BLaER1 treated with 17β-estradiol and CSF1 and Interleukin-3, amounts not matched to agents 10 nM and 100 nM (cell line): ENCODE results near the gene HP1BP3.
"Not testable (repeated sequence)": the region's sequence is repeated elsewhere in the genome, so short reads cannot be mapped to it uniquely, and the experiment has no call there.

ENCODE experiments used
- H3K27ac ChIP-seq, 11 experiments: shearing (Covaris generic); formaldehyde crosslinking; 2 replicates each; pipeline ENCODE4 v1.8.1; 2022
- H3K27me3 ChIP-seq, 11 experiments: shearing (Covaris generic); formaldehyde crosslinking; 2 replicates each; pipeline ENCODE4 v1.8.1; 2022
- H3K36me3 ChIP-seq, 11 experiments: shearing (Covaris generic); formaldehyde crosslinking; 2 replicates each; pipeline ENCODE4 v1.8.1; 2022
- H3K4me1 ChIP-seq, 10 experiments: shearing (Covaris generic); formaldehyde crosslinking; 2 replicates each; pipeline ENCODE4 v1.8.1; 2022
- H3K4me2 ChIP-seq, 11 experiments: shearing (Covaris generic); formaldehyde crosslinking; 2 replicates each; pipeline ENCODE4 v1.8.1; 2022
- H3K4me3 ChIP-seq, 10 experiments: shearing (Covaris generic); formaldehyde crosslinking; 2 replicates each; pipeline ENCODE4 v1.8.1; 2022
- H3K9ac ChIP-seq, 11 experiments: shearing (Covaris generic); formaldehyde crosslinking; 2 replicates each; pipeline ENCODE4 v1.8.1; 2022
- H3K9me3 ChIP-seq, 11 experiments: shearing (Covaris generic); formaldehyde crosslinking; replicated peaks in 1 of 11; 2 replicates each; pipeline ENCODE4 v1.8.1; 2022
- H4K20me1 ChIP-seq, 11 experiments: shearing (Covaris generic); formaldehyde crosslinking; 2 replicates each; pipeline ENCODE4 v1.8.1; 2022
- Cebpa-rat ChIP-seq, 11 experiments: shearing (Covaris generic); IDR thresholded peaks; 2 replicates each; pipeline ENCODE4 v1.8.1; 2022

HP1BP3 gene

GRCh38 chr1:20719871-20720620, 67.1 kb downstream of the HP1BP3 start:
- no peaks in the 10 kb centered on the region for H3K9me3 ChIP-seq
- H3K9ac ChIP-seq, result no peak overlapping the region
- peaks cover 31 to 50% (median 40%) of the 10 kb centered on the region in 11 experiments for H3K27me3 ChIP-seq
- H3K4me1 ChIP-seq, result peaks cover 0 to 15% (median 8%) of the 10 kb centered on the region in 10 experiments; a peak in 13 of 20 replicates
- no peak overlapping the region for H3K4me3 ChIP-seq
- H4K20me1 ChIP-seq, result peaks cover 0 to 67% (median 0%) of the 10 kb centered on the region in 11 experiments; a peak in 6 of 22 replicates
- no peak for TF ChIP-seq Cebpa-rat (IDR thresholded peaks at IDR 0.05)
- no peaks in the 10 kb centered on the region for H3K36me3 ChIP-seq
- no peak overlapping the region for H3K4me2 ChIP-seq
- no peak overlapping the region for H3K27ac ChIP-seq

- H3K4me2 ChIP-seq, result no peak overlapping the region
- H3K9ac ChIP-seq, result no peak overlapping the region
- peaks cover 31 to 50% (median 40%) of the 10 kb centered on the region in 11 experiments for H3K27me3 ChIP-seq
- H3K4me3 ChIP-seq, result no peak overlapping the region
- H3K9me3 ChIP-seq, result no peaks in the 10 kb centered on the region
- H4K20me1 ChIP-seq, result peaks cover 0 to 61% (median 0%) of the 10 kb centered on the region in 11 experiments; a peak in 6 of 22 replicates
- no peak for TF ChIP-seq Cebpa-rat (IDR thresholded peaks at IDR 0.05)
- no peaks in the 10 kb centered on the region for H3K36me3 ChIP-seq
- H3K4me1 ChIP-seq, result peaks cover 0 to 22% (median 10%) of the 10 kb centered on the region in 10 experiments; a peak in 13 of 20 replicates
- no peak overlapping the region for H3K27ac ChIP-seq
Measured at GRCh38 chr1:20719261-20719660, 67.8 kb downstream of the HP1BP3 start.

GRCh38 chr1:20718343-20718882, 68.7 kb downstream of the HP1BP3 start:
- Histone ChIP-seq H3K4me3 (peak overlapping the region in 9 of 10 experiments; percentile 46 to 64 (median 51); a peak in 14 of 20 replicates), H3K4me1 (peaks cover 0 to 22% (median 10%) of the 10 kb centered on the region in 10 experiments; a peak in 13 of 20 replicates), H4K20me1 (peaks cover 0 to 52% (median 0%) of the 10 kb centered on the region in 11 experiments; a peak in 6 of 22 replicates), H3K27me3 (peaks cover 31 to 50% (median 40%) of the 10 kb centered on the region in 11 experiments), H3K4me2 (peak overlapping the region; percentile 66 to 89 (median 77))
- H3K36me3 ChIP-seq, H3K27ac ChIP-seq, H3K9ac ChIP-seq, H3K9me3 ChIP-seq: not testable (repeated sequence)

- peak within 1 kb of the TSS; percentile 37 to 64 (median 50); a peak in 18 of 20 replicates for H3K4me3 ChIP-seq
- H3K9ac ChIP-seq, result 0 out of 22 replicates have a peak within 1 kb of the TSS, but pooled peaks of 2 of the 11 experiments have one; percentile 4 to 28
- H3K9me3 ChIP-seq, result no peaks in the 10 kb centered on the region
- H4K20me1 ChIP-seq, result peaks cover 0 to 48% (median 0%) of the 10 kb centered on the region in 11 experiments; a peak in 6 of 22 replicates
- TF ChIP-seq Cebpa-rat (IDR thresholded peaks at IDR 0.05), result no peak
- peaks cover 31 to 50% (median 40%) of the 10 kb centered on the region in 11 experiments for H3K27me3 ChIP-seq
- no peaks in the 10 kb centered on the region for H3K36me3 ChIP-seq
- no peak within 1 kb of the TSS for H3K27ac ChIP-seq
- peak within 1 kb of the TSS; percentile 66 to 89 (median 77) for H3K4me2 ChIP-seq
- peaks cover 0 to 22% (median 10%) of the 10 kb centered on the region in 10 experiments; a peak in 13 of 20 replicates for H3K4me1 ChIP-seq
Measured at GRCh38 chr1:20717452-20718342, 69.4 kb downstream of the HP1BP3 start, which contains the start of gene KIF17. Gene KIF17, minus strand, starts transcription at chr1:20718007. Its CDS starts 301 bp downstream, at chr1:20717706.

GRCh38 chr1:20716232-20716631, 70.9 kb downstream of the HP1BP3 start:
- Histone ChIP-seq H3K4me2 (no peak overlapping the region), H3K27me3 (peaks cover 31 to 50% (median 40%) of the 10 kb centered on the region in 11 experiments), H3K9ac (no peak overlapping the region), H3K4me3 (no peak overlapping the region), H3K36me3 (no peaks in the 10 kb centered on the region), H3K9me3 (no peaks in the 10 kb centered on the region), H3K4me1 (peaks cover 0 to 23% (median 15%) of the 10 kb centered on the region in 10 experiments; a peak in 15 of 20 replicates), H4K20me1 (peaks cover 0 to 34% (median 0%) of the 10 kb centered on the region in 11 experiments; a peak in 6 of 22 replicates), H3K27ac (no peak overlapping the region)
- no peak for TF ChIP-seq Cebpa-rat (IDR thresholded peaks at IDR 0.05)

- Histone ChIP-seq H4K20me1 (peaks cover 0 to 26% (median 0%) of the 10 kb centered on the region in 11 experiments; a peak in 5 of 22 replicates), H3K27me3 (peaks cover 31 to 50% (median 40%) of the 10 kb centered on the region in 11 experiments), H3K9me3 (no peaks in the 10 kb centered on the region), H3K4me2 (peak overlapping the region in 5 of 11 experiments; percentile 2 to 70 (median 62); a peak in 8 of 22 replicates), H3K4me1 (peaks cover 5 to 31% (median 18%) of the 10 kb centered on the region in 10 experiments; a peak in 19 of 20 replicates), H3K4me3 (no peak overlapping the region), H3K36me3 (no peaks in the 10 kb centered on the region), H3K27ac (peak overlapping the region in 1 of 11 experiments; percentile 25; a peak in 1 of 22 replicates), H3K9ac (no peak overlapping the region)
- TF ChIP-seq Cebpa-rat (IDR thresholded peaks at IDR 0.05), result no peak
Measured at GRCh38 chr1:20715406-20715805, 71.7 kb downstream of the HP1BP3 start.

- Histone ChIP-seq H3K4me2 (no peak overlapping the region), H3K4me3 (no peak overlapping the region), H3K36me3 (no peaks in the 10 kb centered on the region), H4K20me1 (peaks cover 0 to 10% (median 0%) of the 10 kb centered on the region in 11 experiments; a peak in 4 of 22 replicates), H3K27ac (no peak overlapping the region), H3K9me3 (no peaks in the 10 kb centered on the region), H3K9ac (no peak overlapping the region), H3K4me1 (peaks cover 7 to 34% (median 20%) of the 10 kb centered on the region in 10 experiments; a peak in 19 of 20 replicates), H3K27me3 (peaks cover 21 to 31% (median 25%) of the 10 kb centered on the region in 11 experiments)
- TF ChIP-seq Cebpa-rat (IDR thresholded peaks at IDR 0.05), result no peak
Measured at GRCh38 chr1:20713440-20713839, 73.7 kb downstream of the HP1BP3 start.

- peaks cover 7 to 27% (median 15%) of the 10 kb centered on the region in 10 experiments; a peak in 19 of 20 replicates for H3K4me1 ChIP-seq
- H3K27ac ChIP-seq, result peak overlapping the region in 1 of 11 experiments; percentile 22; a peak in 1 of 22 replicates
- peaks cover 0 to 6% (median 0%) of the 10 kb centered on the region in 11 experiments; a peak in 3 of 22 replicates for H4K20me1 ChIP-seq
- H3K27me3 ChIP-seq, result peaks cover 9 to 19% (median 13%) of the 10 kb centered on the region in 11 experiments
- no peak overlapping the region for H3K9ac ChIP-seq
- no peak for TF ChIP-seq Cebpa-rat (IDR thresholded peaks at IDR 0.05)
- no peaks in the 10 kb centered on the region for H3K9me3 ChIP-seq
- H3K36me3 ChIP-seq, result no peaks in the 10 kb centered on the region
- no peak overlapping the region for H3K4me2 ChIP-seq
- H3K4me3 ChIP-seq, result no peak overlapping the region
Measured at GRCh38 chr1:20712215-20712577, 74.9 kb downstream of the HP1BP3 start.
